VCaP (cell line): ENCODE data around the gene MYO18B.

ENCODE experiments used
- H3K27ac ChIP-seq: fragments of 450-650 bp; 2 replicates; pipeline ENCODE4 v1.5.1; 2017
- CTCF ChIP-seq: fragments of 450-650 bp; conservative IDR thresholded peaks from 2 replicates; pipeline ENCODE4 v1.5.1; 2017; ENCODE audit warnings: mild to moderate bottlenecking, moderate library complexity

MYO18B gene

GRCh38 chr22:25741692-25742626 is at the start of gene MYO18B:
Gene MYO18B (plus strand): TSS chr22:25742188. CDS start chr22:25761093, 18,905 bp downstream.
- no peak within 1 kb of the TSS for H3K27ac ChIP-seq
- no peak for TF ChIP-seq CTCF

- H3K27ac ChIP-seq: no peak overlapping the region
- TF ChIP-seq CTCF: no peak
Measured at GRCh38 chr22:25692397-25693267, 49.4 kb upstream of the MYO18B start.

GRCh38 chr22:25693268-25693565 is 48.8 kb upstream of the MYO18B start:
- no peak for TF ChIP-seq CTCF
- H3K27ac ChIP-seq: no peak overlapping the region

- TF ChIP-seq CTCF: no peak
- H3K27ac ChIP-seq: no peak overlapping the region
Measured at GRCh38 chr22:25694196-25694907, 47.6 kb upstream of the MYO18B start.

GRCh38 chr22:25695146-25695545 is 46.8 kb upstream of the MYO18B start:
- no peak overlapping the region for H3K27ac ChIP-seq
- TF ChIP-seq CTCF: no peak

- H3K27ac ChIP-seq: peak overlapping the region; percentile 14; the same call in 1 of the 2 replicates
- TF ChIP-seq CTCF: no peak
Measured at GRCh38 chr22:25696763-25697162, 45.2 kb upstream of the MYO18B start.
